HepG2 (cell line): Measurements from ENCODE around the gene RRP8. TPM values are rescaled to one million over a fixed set of nuclear protein-coding genes. Genes with fewer than 3 reads are reported as not detected.

Source experiments
- ATF4 ChIP-seq, 2 experiments: fragments of 450-650 bp in 1 of 2; sonication (generic) in 1 of 2; formaldehyde crosslinking; IDR thresholded peaks; 2 replicates each; pipeline versions ENCODE4 v1.5.0 to v1.8.0; 2020 to 2022; ENCODE audit warnings: mild to moderate bottlenecking in 1 of 2, missing genetic modification reagents in 1 of 2
- BCL3 ChIP-seq: sonication (generic); formaldehyde crosslinking; IDR thresholded peaks from 2 replicates; pipeline ENCODE4 v1.5.1; 2020; ENCODE audit warnings: mild to moderate bottlenecking, missing genetic modification reagents, moderate library complexity
- BRD4 ChIP-seq: sonication (generic); formaldehyde crosslinking; IDR thresholded peaks from 2 replicates; pipeline ENCODE4 v1.4.0; 2020; ENCODE audit warnings: missing genetic modification reagents
- CTCF ChIP-seq: sonication (generic); formaldehyde crosslinking; IDR thresholded peaks from 2 replicates; pipeline ENCODE4 v1.5.0; 2020; ENCODE audit warnings: mild to moderate bottlenecking, missing genetic modification reagents, moderate library complexity
- HNRNPLL ChIP-seq: fragments of 200-400 bp; formaldehyde crosslinking; IDR thresholded peaks from 2 replicates; pipeline ENCODE4 v1.6.1; 2017; ENCODE audit warnings: mild to moderate bottlenecking, low read depth, low read length; ENCODE audit not compliant: poor library complexity, severe bottlenecking
- KDM6A ChIP-seq: IDR thresholded peaks from 2 replicates; pipeline ENCODE4 v1.6.1; 2016; ENCODE audit warnings: low read depth
- KMT2A ChIP-seq: sonication (generic); formaldehyde crosslinking; IDR thresholded peaks from 2 replicates; pipeline ENCODE4 v1.4.0; 2020; ENCODE audit warnings: missing genetic modification reagents
- MED1 ChIP-seq: sonication (generic); formaldehyde crosslinking; IDR thresholded peaks from 2 replicates; pipeline ENCODE4 v1.4.0; 2020; ENCODE audit warnings: missing genetic modification reagents
- MIER2 ChIP-seq: IDR thresholded peaks from 2 replicates; pipeline ENCODE4 v1.6.1; 2016; ENCODE audit warnings: missing biosample characterization, missing genetic modification reagents
- MIXL1 ChIP-seq: IDR thresholded peaks from 2 replicates; pipeline ENCODE4 v1.6.1; 2016
- MXD4 ChIP-seq: IDR thresholded peaks from 2 replicates; pipeline ENCODE4 v1.6.1; 2016; ENCODE audit warnings: mild to moderate bottlenecking, missing biosample characterization, missing genetic modification reagents
- SAFB2 ChIP-seq: sonication (generic); formaldehyde crosslinking; IDR thresholded peaks from 2 replicates; pipeline ENCODE4 v1.5.1; 2020; ENCODE audit warnings: missing genetic modification reagents, low read depth, mild to moderate bottlenecking, borderline replicate concordance
- TCF12 ChIP-seq, 2 experiments: fragments of 450-650 bp in 1 of 2; sonication (generic) in 1 of 2; formaldehyde crosslinking in 1 of 2; IDR thresholded peaks; 2 replicates each; pipeline versions ENCODE4 v1.6.1 to v1.8.0; 2017 to 2022; ENCODE audit warnings: antibody characterized with exemption in 1 of 2, mild to moderate bottlenecking in 1 of 2, missing genetic modification reagents in 1 of 2, moderate library complexity in 1 of 2
- ZNF18 ChIP-seq: sonication (generic); formaldehyde crosslinking; IDR thresholded peaks from 2 replicates; pipeline ENCODE4 v1.8.0; 2022; ENCODE audit warnings: mild to moderate bottlenecking, missing genetic modification reagents; ENCODE audit not compliant: insufficient replicate concordance
- ZNF280B ChIP-seq: sonication (generic); formaldehyde crosslinking; IDR thresholded peaks from 2 replicates; pipeline ENCODE4 v1.5.0; 2020; ENCODE audit warnings: missing genetic modification reagents, mild to moderate bottlenecking, borderline replicate concordance
- ZNF335 ChIP-seq: sonication (generic); formaldehyde crosslinking; IDR thresholded peaks from 2 replicates; pipeline ENCODE4 v1.4.0; 2020; ENCODE audit warnings: missing genetic modification reagents
- ZNF414 ChIP-seq: sonication (generic); formaldehyde crosslinking; IDR thresholded peaks from 2 replicates; pipeline ENCODE4 v1.5.0; 2020; ENCODE audit warnings: missing genetic modification reagents
- ZNF430 ChIP-seq: sonication (generic); formaldehyde crosslinking; IDR thresholded peaks from 2 replicates; pipeline ENCODE4 v1.9.0; 2021; ENCODE audit warnings: mild to moderate bottlenecking, missing genetic modification reagents
- ZNF451 ChIP-seq: sonication (generic); formaldehyde crosslinking; IDR thresholded peaks from 2 replicates; pipeline ENCODE4 v1.5.0; 2020; ENCODE audit warnings: mild to moderate bottlenecking, missing genetic modification reagents
- ZNF598 ChIP-seq: sonication (generic); formaldehyde crosslinking; IDR thresholded peaks from 2 replicates; pipeline ENCODE4 v1.5.1; 2020; ENCODE audit warnings: mild to moderate bottlenecking, missing genetic modification reagents, borderline replicate concordance
- polyA plus RNA-seq, 8 experiments: library from polyadenylated mRNA; depleted of rRNA in 3 of 8; stranded (reverse) in 7 of 8; unstranded in 1 of 8; fragments of >200 nt; fragmentation: Illumina TruSeq in 4 of 8; extraction: Trizol in 4 of 8; gene quantifications; 2 replicates each; pipeline versions ENCODE4 v1.2.1 to v1.2.3, GENCODE V29; 2011 to 2016; ENCODE audit warnings: low read depth in 4 of 8, missing spikeins in 1 of 8, mixed read lengths in 1 of 8; ENCODE audit not compliant: insufficient read depth in 1 of 8
- total RNA-seq, 5 experiments: library from RNA; depleted of rRNA; stranded (reverse); fragments of >200 nt; fragmentation: Illumina TruSeq; extraction: Trizol; gene quantifications; 2 replicates each; pipeline ENCODE4 v1.2.3, GENCODE V29; 2016; ENCODE audit warnings: low read depth in 1 of 5

The RRP8 gene
- total and polyA plus RNA-seq, 2 of the 13 experiments (the other 11 are each of a cell fraction or from before 2014, with no cell fraction given), result 7.2 to 21.6 TPM

- no peak for TF ChIP-seq MXD4 (CRISPR knock-in tag)
- peak; percentile 12 for TF ChIP-seq HNRNPLL
- TF ChIP-seq MIER2 (CRISPR knock-in tag), result no peak
- TF ChIP-seq ZNF335 (CRISPR knock-in tag), result peak; percentile 48
- 0 out of 2 replicates have a peak, but pooled peaks have one; percentile 20 for TF ChIP-seq ZNF451 (CRISPR knock-in tag)
- peak; percentile 58; the same call in 1 of the 2 replicates for TF ChIP-seq ZNF430 (CRISPR knock-in tag)
- 0 out of 2 replicates have a peak, but pooled peaks have one; percentile 22 for TF ChIP-seq KMT2A
- TF ChIP-seq BRD4 (CRISPR knock-in tag), result 0 out of 2 replicates have a peak, but pooled peaks have one; percentile 30
- no peak; the same call in 1 of the 2 replicates for TF ChIP-seq MED1 (CRISPR knock-in tag)
- TF ChIP-seq ZNF598 (CRISPR knock-in tag), result peak; percentile 7; the same call in 1 of the 2 replicates
- TF ChIP-seq SAFB2 (CRISPR knock-in tag), result no peak
- TF ChIP-seq KDM6A (CRISPR knock-in tag), result no peak
- TF ChIP-seq ZNF280B (CRISPR knock-in tag), result 0 out of 2 replicates have a peak, but pooled peaks have one; percentile 74
- TF ChIP-seq MIXL1 (CRISPR knock-in tag), result 0 out of 2 replicates have a peak, but pooled peaks have one; percentile 28
- TF ChIP-seq BCL3, result no peak
- TF ChIP-seq TCF12 (IDR thresholded peaks at IDR 0.05), result no peak
- TF ChIP-seq TCF12 (CRISPR knock-in tag; IDR thresholded peaks at IDR 0.05), result no peak
- TF ChIP-seq ZNF414 (CRISPR knock-in tag), result peak; percentile 32; the same call in 1 of the 2 replicates
- no peak for TF ChIP-seq ATF4 (CRISPR knock-in tag; IDR thresholded peaks at IDR 0.05)
- TF ChIP-seq CTCF (CRISPR knock-in tag), result peak; percentile 60
- TF ChIP-seq ZNF18, result peak; percentile 50
Observed at GRCh38 chr11:6604081-6604626, 738 bp upstream of the RRP8 start (continued).
